IMR-90 (cell line): Measurements from ENCODE around the gene CSNK1G2. TPM values are rescaled to one million over a fixed set of nuclear protein-coding genes. Genes with fewer than 3 reads are reported as not detected.

Experiments
- ATAC-seq: fragments of 200-7000 bp; cut with Tn5 transposase; 2 replicates; pipeline ENCODE4 v1.9.1; 2020; ENCODE audit warnings: low read depth, mild to moderate bottlenecking, moderate library complexity
- BruUV-seq: library from RNA; stranded (reverse); fragments of 400-500 nt; replicated peaks from 2 replicates; lab custom pipeline; 2021; lab: Mats Ljungman, UMichigan
- CTCF ChIA-PET: fragments of 300-600 bp; formaldehyde crosslinking; extraction: SDS; loops from one replicate; lab custom pipeline; 2021; ENCODE audit warnings: antibody characterized with exemption; lab: Yijun Ruan, JAX
- POLR2A ChIA-PET: fragments of 300-600 bp; sonication (Branson Sonifier 250); formaldehyde crosslinking; loops from one replicate; lab custom pipeline; 2022; ENCODE audit warnings: antibody characterized with exemption; ENCODE audit not compliant: unreplicated experiment; lab: Charles Lee
- DNase-seq: peaks from one replicate; pipeline ENCODE4 v3.0.0; 2013
- H2AFZ ChIP-seq: replicated peaks from 2 replicates; pipeline ENCODE3; 2013; ENCODE audit warnings: low read length, mild to moderate bottlenecking; ENCODE audit not compliant: poor library complexity
- H2AK5ac ChIP-seq: 2 replicates; pipeline ENCODE4 v1.6.1; 2013; ENCODE audit warnings: low read depth, low read length, inconsistent platforms
- H2AK9ac ChIP-seq: replicated peaks from 2 replicates; pipeline ENCODE3; 2013; ENCODE audit warnings: mild to moderate bottlenecking, low read depth, low read length, moderate library complexity; ENCODE audit not compliant: poor library complexity
- H2BK120ac ChIP-seq: 2 replicates; pipeline ENCODE4 v1.6.1; 2013; ENCODE audit warnings: low read depth, low read length, inconsistent platforms
- H2BK15ac ChIP-seq: 3 replicates; pipeline ENCODE4 v1.6.1; 2013; ENCODE audit warnings: low read depth, low read length, inconsistent platforms
- H2BK20ac ChIP-seq: 2 replicates; pipeline ENCODE4 v1.6.1; 2013; ENCODE audit warnings: low read depth, mild to moderate bottlenecking, inconsistent platforms, low read length, moderate library complexity
- H2BK5ac ChIP-seq: 2 replicates; pipeline ENCODE4 v1.6.1; 2013; ENCODE audit warnings: mild to moderate bottlenecking, low read depth, low read length, inconsistent platforms; ENCODE audit not compliant: poor library complexity, severe bottlenecking
- H3K14ac ChIP-seq: replicated peaks from 2 replicates; pipeline ENCODE4 v1.6.1; 2013; ENCODE audit warnings: low read depth, low read length, inconsistent platforms
- H3K18ac ChIP-seq: 2 replicates; pipeline ENCODE4 v1.6.1; 2013; ENCODE audit warnings: low read depth, low read length, control low read depth
- H3K23ac ChIP-seq: 2 replicates; pipeline ENCODE4 v1.6.1; 2013; ENCODE audit warnings: low read depth, low read length, inconsistent platforms
- H3K27ac ChIP-seq: 2 replicates; pipeline ENCODE4 v1.5.1; 2013; ENCODE audit warnings: mild to moderate bottlenecking, control low read depth, low read length; ENCODE audit not compliant: insufficient read depth
- H3K27me3 ChIP-seq: 2 replicates; pipeline ENCODE4 v1.6.1; 2013; ENCODE audit warnings: low read length; ENCODE audit not compliant: control insufficient read depth, insufficient read depth
- H3K36me3 ChIP-seq: 2 replicates; pipeline ENCODE4 v1.6.1; 2013; ENCODE audit warnings: low read length, mixed read lengths; ENCODE audit not compliant: control insufficient read depth, insufficient read depth
- H3K4ac ChIP-seq: 2 replicates; pipeline ENCODE4 v1.6.1; 2013; ENCODE audit warnings: low read depth, low read length, inconsistent platforms
- H3K4me1 ChIP-seq: 2 replicates; pipeline ENCODE4 v1.6.1; 2013; ENCODE audit warnings: low read length, mixed read lengths; ENCODE audit not compliant: control insufficient read depth, insufficient read depth
- H3K4me2 ChIP-seq: 2 replicates; pipeline ENCODE4 v1.6.1; 2013; ENCODE audit warnings: low read depth, mild to moderate bottlenecking, control low read depth, low read length, moderate library complexity
- H3K4me3 ChIP-seq: 2 replicates; pipeline ENCODE4 v1.5.1; 2013; ENCODE audit warnings: low read depth, mild to moderate bottlenecking, control low read depth, low read length, moderate library complexity; ENCODE audit not compliant: insufficient read depth
- H3K56ac ChIP-seq: 2 replicates; pipeline ENCODE4 v1.6.1; 2013; ENCODE audit warnings: low read length, inconsistent platforms; ENCODE audit not compliant: insufficient read depth; ENCODE audit errors: extremely low read depth
- H3K79me1 ChIP-seq, 2 experiments: 2 replicates each; pipeline ENCODE4 v1.6.1; 2013; ENCODE audit warnings: low read length in 2 of 2, inconsistent platforms in 1 of 2, low read depth in 1 of 2
- H3K9ac ChIP-seq: 2 replicates; pipeline ENCODE4 v1.6.1; 2013; ENCODE audit warnings: low read depth, low read length, control low read depth
- H3K9me1 ChIP-seq: 2 replicates; pipeline ENCODE4 v1.6.1; 2013; ENCODE audit warnings: low read length, inconsistent platforms; ENCODE audit not compliant: insufficient read depth
- H3K9me3 ChIP-seq: 2 replicates; pipeline ENCODE4 v1.6.1; 2013; ENCODE audit warnings: low read length; ENCODE audit not compliant: control insufficient read depth, insufficient read depth
- H4K20me1 ChIP-seq: 2 replicates; pipeline ENCODE4 v1.6.1; 2013; ENCODE audit warnings: low read length, inconsistent platforms; ENCODE audit not compliant: insufficient read depth
- H4K5ac ChIP-seq: 2 replicates; pipeline ENCODE4 v1.6.1; 2013; ENCODE audit warnings: mild to moderate bottlenecking, low read depth, low read length, control low read depth
- H4K8ac ChIP-seq, 2 experiments: 2 replicates each; pipeline ENCODE4 v1.6.1; 2013; ENCODE audit warnings: low read depth in 2 of 2, low read length in 2 of 2, control low read depth in 1 of 2, inconsistent platforms in 1 of 2
- H4K91ac ChIP-seq: 2 replicates; pipeline ENCODE4 v1.6.1; 2013; ENCODE audit warnings: low read depth, low read length, inconsistent platforms; ENCODE audit not compliant: insufficient read depth
- BHLHE40 ChIP-seq: fragments of 150-350 bp; IDR thresholded peaks from 2 replicates; pipeline ENCODE4 v1.6.1; 2016; ENCODE audit warnings: mild to moderate bottlenecking, low read depth, low read length
- CEBPB ChIP-seq: IDR thresholded peaks from 2 replicates; pipeline ENCODE4 v1.6.1; 2012; ENCODE audit warnings: low read depth, low read length, improper control_type of control experiment
- CHD1 ChIP-seq: IDR thresholded peaks from 2 replicates; pipeline ENCODE4 v1.6.1; 2012; ENCODE audit warnings: low read depth, low read length, improper control_type of control experiment
- FOS ChIP-seq: fragments of 150-350 bp; IDR thresholded peaks from 2 replicates; pipeline ENCODE4 v1.6.1; 2016; ENCODE audit warnings: low read depth, low read length
- MAFK ChIP-seq: IDR thresholded peaks from 2 replicates; pipeline ENCODE4 v1.6.1; 2012; ENCODE audit warnings: low read depth, low read length, improper control_type of control experiment
- MAZ ChIP-seq: IDR thresholded peaks from 2 replicates; pipeline ENCODE4 v1.6.1; 2012; ENCODE audit warnings: low read depth, mild to moderate bottlenecking, low read length, improper control_type of control experiment, moderate library complexity, borderline replicate concordance
- MXI1 ChIP-seq: IDR thresholded peaks from 2 replicates; pipeline ENCODE4 v1.6.1; 2012; ENCODE audit warnings: low read depth, mild to moderate bottlenecking, low read length, moderate library complexity, borderline replicate concordance
- NFE2L2 ChIP-seq: fragments of 150-350 bp; IDR thresholded peaks from 2 replicates; pipeline ENCODE4 v1.6.1; 2016; ENCODE audit warnings: low read depth, mild to moderate bottlenecking, low read length
- POLR2A ChIP-seq: IDR thresholded peaks from 2 replicates; pipeline ENCODE4 v1.6.1; 2012; ENCODE audit warnings: mild to moderate bottlenecking, low read depth, low read length
- RAD21 ChIP-seq: IDR thresholded peaks from 2 replicates; pipeline ENCODE4 v1.6.1; 2012; ENCODE audit warnings: low read length, improper control_type of control experiment
- RCOR1 ChIP-seq: IDR thresholded peaks from 2 replicates; pipeline ENCODE4 v1.6.1; 2012; ENCODE audit warnings: mild to moderate bottlenecking, low read length, improper control_type of control experiment; ENCODE audit not compliant: insufficient replicate concordance
- RFX5 ChIP-seq: IDR thresholded peaks from 2 replicates; pipeline ENCODE4 v1.8.0; 2012; ENCODE audit warnings: low read depth, mild to moderate bottlenecking, low read length, moderate library complexity
- SMC3 ChIP-seq: fragments of 150-350 bp; IDR thresholded peaks from 2 replicates; pipeline ENCODE4 v1.6.1; 2016; ENCODE audit warnings: low read depth, mild to moderate bottlenecking, antibody characterized with exemption, low read length, moderate library complexity
- WGBS, 2 experiments: methylation state at CpG; one replicate each; pipeline versions ENCODE4 v1.1.5 to v1.1.7; 2013; ENCODE audit warnings: missing lambda C conversion rate in 2 of 2; ENCODE audit not compliant: insufficient read length in 1 of 2; ENCODE audit errors: extremely low coverage in 2 of 2; 5-methylcytosine and 5-hydroxymethylcytosine counted together
- dilution Hi-C: fragments of 300-500 bp; cut with HindIII; formaldehyde crosslinking; loops from one replicate; pipeline ENCODE4 v1.14.3; 2018; ENCODE audit warnings: low sequenced_read_pairs; ENCODE audit not compliant: unreplicated experiment
- in situ Hi-C: fragments of 300-500 bp; cut with MboI; formaldehyde crosslinking; loops from 3 replicates; pipeline ENCODE4 v1.14.3; 2019; ENCODE audit warnings: low sequenced_read_pairs, inconsistent platforms, mixed read lengths
- intact Hi-C: fragments of 100-400 bp; cut with micrococcal nuclease; formaldehyde crosslinking; loops from 2 replicates; pipeline ENCODE4 v1.10.0; 2022
- polyA plus RNA-seq, 3 experiments: library from polyadenylated mRNA; depleted of rRNA; stranded (reverse); fragments of >200 nt; gene quantifications; 2 replicates each; pipeline ENCODE4 v1.2.3, GENCODE V29; 2012; ENCODE audit warnings: low replicate concordance in 1 of 3
- total RNA-seq: library from RNA; depleted of rRNA; stranded (reverse); fragments of >200 nt; gene quantifications from 2 replicates; pipeline ENCODE4 v1.2.3, GENCODE V29; 2012
- TF ChIP-seq, protein P1 (sequence below): conservative IDR thresholded peaks from 2 replicates; pipeline ENCODE4 v1.5.1; 2012; ENCODE audit warnings: mild to moderate bottlenecking, low read depth, low read length, improper control_type of control experiment

Gene CSNK1G2
- total and polyA plus RNA-seq, 2 of the 4 experiments (the other 2 are of a cell fraction): 38.0 to 96.3 TPM

DNA sequence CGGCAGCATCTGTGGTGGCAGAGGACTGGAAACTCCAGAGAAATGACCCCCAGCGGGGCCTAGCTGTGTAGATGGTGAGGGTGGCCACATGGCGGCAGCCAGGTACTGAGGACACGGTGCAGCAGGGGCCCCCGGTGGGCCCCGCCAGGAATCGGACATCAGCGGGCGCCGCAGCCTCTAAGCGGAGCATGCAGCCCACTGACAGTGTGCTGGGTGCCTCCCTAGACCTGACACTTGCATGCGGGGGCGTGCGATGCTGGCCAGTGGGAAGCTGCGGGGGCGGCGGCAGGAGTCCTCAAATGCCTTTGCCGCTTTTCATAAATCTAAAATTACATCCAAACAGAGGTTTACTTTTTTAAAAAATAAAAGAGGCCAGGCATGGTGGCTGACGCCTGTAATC, 19.6 kb upstream of the CSNK1G2 start:
- Histone ChIP-seq H2AFZ (no peak overlapping the region), H3K18ac (no peak overlapping the region), H3K4me3 (no peak overlapping the region), H3K14ac (no peak overlapping the region), H4K20me1 (peaks cover 9% of the 10 kb centered on the region; the same call in 1 of the 2 replicates), H2AK9ac (no peak overlapping the region), H4K8ac (no peak overlapping the region), H3K27ac (no peak overlapping the region), H3K4me1 (no peaks in the 10 kb centered on the region), H2BK5ac (no peak overlapping the region), H3K9me3 (no peaks in the 10 kb centered on the region), H3K79me1 (peaks cover 0 to 5% of the 10 kb centered on the region in 2 experiments; a peak in 1 of 4 replicates), H3K9ac (no peak overlapping the region), H3K23ac (no peak overlapping the region), H3K36me3 (peaks cover 65% of the 10 kb centered on the region), H3K56ac (no peak overlapping the region), H4K5ac (no peak overlapping the region), H3K4me2 (no peak overlapping the region), H2BK120ac (no peak overlapping the region), H4K91ac (no peak overlapping the region), H2BK20ac (no peak overlapping the region), H3K27me3 (no peaks in the 10 kb centered on the region), H2BK15ac (no peak overlapping the region), H3K9me1 (no peaks in the 10 kb centered on the region), H2AK5ac (no peak overlapping the region), H3K4ac (no peak overlapping the region)
- dilution Hi-C loops (no loop called here), intact Hi-C loops (no loop called here), in situ Hi-C loops (no loop called here)
- ChIA-PET POLR2A (no interaction called here), CTCF (no interaction called here)
- ATAC-seq (no peak), DNase-seq (no peak)
- 100% methylated on average over 1 of the region's 19 CpGs; no CpG with 5 or more reads in 1 of the 2 experiments for WGBS, 2 experiments
- TF ChIP-seq POLR2A: no peak
- TF ChIP-seq BHLHE40: no peak
- TF ChIP-seq, protein P1, sequence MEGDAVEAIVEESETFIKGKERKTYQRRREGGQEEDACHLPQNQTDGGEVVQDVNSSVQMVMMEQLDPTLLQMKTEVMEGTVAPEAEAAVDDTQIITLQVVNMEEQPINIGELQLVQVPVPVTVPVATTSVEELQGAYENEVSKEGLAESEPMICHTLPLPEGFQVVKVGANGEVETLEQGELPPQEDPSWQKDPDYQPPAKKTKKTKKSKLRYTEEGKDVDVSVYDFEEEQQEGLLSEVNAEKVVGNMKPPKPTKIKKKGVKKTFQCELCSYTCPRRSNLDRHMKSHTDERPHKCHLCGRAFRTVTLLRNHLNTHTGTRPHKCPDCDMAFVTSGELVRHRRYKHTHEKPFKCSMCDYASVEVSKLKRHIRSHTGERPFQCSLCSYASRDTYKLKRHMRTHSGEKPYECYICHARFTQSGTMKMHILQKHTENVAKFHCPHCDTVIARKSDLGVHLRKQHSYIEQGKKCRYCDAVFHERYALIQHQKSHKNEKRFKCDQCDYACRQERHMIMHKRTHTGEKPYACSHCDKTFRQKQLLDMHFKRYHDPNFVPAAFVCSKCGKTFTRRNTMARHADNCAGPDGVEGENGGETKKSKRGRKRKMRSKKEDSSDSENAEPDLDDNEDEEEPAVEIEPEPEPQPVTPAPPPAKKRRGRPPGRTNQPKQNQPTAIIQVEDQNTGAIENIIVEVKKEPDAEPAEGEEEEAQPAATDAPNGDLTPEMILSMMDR: no peak
- no peak for TF ChIP-seq CEBPB
- no peak for TF ChIP-seq RFX5
- no peak for TF ChIP-seq FOS
- no peak for TF ChIP-seq SMC3
- no peak for TF ChIP-seq RCOR1
- no peak for TF ChIP-seq CHD1
- TF ChIP-seq RAD21: no peak
- TF ChIP-seq MAZ: no peak
- no peak for TF ChIP-seq NFE2L2
- no peak for TF ChIP-seq MXI1
- no peak for TF ChIP-seq MAFK
- BruUV-seq: no TSS peak
